Muscle of leg (tissue), 11 donors: ENCODE data around the gene ALDH3B2. TPM values are rescaled to one million over a fixed set of nuclear protein-coding genes. Genes with fewer than 3 reads are reported as not detected.

Source experiments
- DNase-seq: peaks from one replicate; pipeline ENCODE4 v3.0.0; 2013
- H3K27ac ChIP-seq: one replicate; pipeline ENCODE4 v1.5.1; 2013; ENCODE audit warnings: mild to moderate bottlenecking, low read length, control low read depth
- H3K27me3 ChIP-seq: one replicate; pipeline ENCODE4 v1.6.1; 2013; ENCODE audit warnings: low read length; ENCODE audit not compliant: control insufficient read depth, insufficient read depth
- H3K36me3 ChIP-seq: one replicate; pipeline ENCODE4 v1.6.1; 2013; ENCODE audit warnings: low read length; ENCODE audit not compliant: control insufficient read depth, insufficient read depth
- H3K4me1 ChIP-seq: one replicate; pipeline ENCODE4 v1.6.1; 2013; ENCODE audit warnings: low read length; ENCODE audit not compliant: control insufficient read depth, insufficient read depth
- H3K4me3 ChIP-seq: one replicate; pipeline ENCODE4 v1.5.1; 2013; ENCODE audit warnings: low read length, control low read depth
- H3K9me3 ChIP-seq: replicated peaks from 2 replicates; pipeline ENCODE4 v1.6.1; 2013; ENCODE audit warnings: low read depth, low read length; ENCODE audit not compliant: control insufficient read depth
- WGBS: methylation state at CpG from one replicate; pipeline ENCODE4 v1.1.5; 2013; ENCODE audit warnings: missing lambda C conversion rate; ENCODE audit not compliant: insufficient coverage; 5-methylcytosine and 5-hydroxymethylcytosine counted together
- polyA plus RNA-seq, 8 donors: library from polyadenylated mRNA; unstranded; fragments of 120-200 nt; gene quantifications; one replicate each; pipeline versions ENCODE4 v1.2.1 to v1.2.3, GENCODE V29; 2013; ENCODE audit warnings: inconsistent platforms in 1 of 8, low replicate concordance in 1 of 8; ENCODE audit not compliant: insufficient read length in 8 of 8, insufficient read depth in 1 of 8
- total RNA-seq: library from RNA; stranded (reverse); fragments of 120-200 nt; gene quantifications from one replicate; pipeline ENCODE4 v1.2.4, GENCODE V29; 2013

Gene ALDH3B2
- total and polyA plus RNA-seq, 9 donors, result 0.09 to 4.5 (median 0.14) TPM; not detected in 4

DNA sequence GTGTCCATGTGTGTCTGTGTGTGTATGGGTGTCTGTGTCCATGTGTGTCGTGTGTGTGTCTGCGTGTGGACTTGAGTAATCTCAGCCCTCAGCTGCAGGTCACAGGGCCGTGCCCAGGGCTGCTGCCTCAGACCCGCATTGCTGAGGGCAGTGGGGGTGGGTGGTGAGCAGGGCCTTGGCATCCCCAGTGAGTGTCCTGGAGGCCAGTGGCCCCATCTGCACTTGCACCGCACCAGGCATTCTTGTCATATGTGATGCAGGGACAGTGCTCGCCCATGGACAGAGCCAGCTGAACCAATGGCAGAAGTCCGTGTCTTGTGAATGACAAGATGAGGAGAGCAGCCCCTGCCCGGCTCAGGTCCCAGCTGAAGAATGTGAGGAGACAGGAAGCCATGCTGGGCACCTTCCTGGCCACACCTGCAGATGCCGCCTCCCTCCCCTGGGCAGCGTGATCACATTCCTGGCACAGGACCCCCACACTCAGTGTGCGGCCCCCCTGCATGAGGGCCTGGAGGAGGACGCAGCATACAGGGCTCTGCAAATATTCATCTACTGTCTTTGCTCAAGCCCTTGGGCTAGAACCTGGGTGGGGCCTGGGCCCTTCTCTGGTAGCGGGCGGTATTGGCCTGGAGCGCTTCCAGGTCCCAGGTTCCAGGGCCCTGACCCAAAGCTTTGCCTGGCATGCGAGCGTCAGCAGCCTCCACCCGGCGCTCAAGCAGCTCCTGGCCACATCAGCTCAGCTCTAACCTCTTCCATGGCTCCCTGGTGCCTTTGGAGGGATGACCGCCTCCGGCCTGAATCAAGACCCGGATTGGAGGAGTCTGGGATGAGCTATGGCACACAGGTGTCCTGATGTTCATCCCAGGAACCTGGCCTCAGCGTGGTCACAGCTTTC lies 3.9 kb downstream of the ALDH3B2 start:
- no peaks in the 10 kb centered on the region for H3K4me1 ChIP-seq
- WGBS, result 75% methylated on average over 21 of the region's 23 CpGs

DNA sequence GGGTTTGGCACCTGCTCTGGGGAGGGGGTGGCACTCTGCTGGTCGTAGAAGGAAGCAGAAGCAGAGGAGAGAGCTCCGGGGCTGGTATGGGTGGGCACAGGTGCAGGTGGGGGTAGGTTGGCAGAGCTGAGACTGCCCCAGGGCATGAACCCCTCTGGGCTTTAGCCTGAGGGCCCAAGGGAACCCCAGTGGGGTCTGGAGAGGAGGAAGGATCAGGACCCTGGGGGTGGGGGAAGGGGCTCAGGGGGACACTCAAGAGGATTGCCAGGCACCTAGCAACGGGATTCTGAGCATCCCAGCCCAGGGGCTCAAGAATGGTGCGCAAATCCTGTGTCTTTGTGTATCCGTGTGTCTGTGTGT lies 6.3 kb downstream of the ALDH3B2 start:
- H3K4me1 ChIP-seq, result no peaks in the 10 kb centered on the region
- H3K27ac ChIP-seq, result no peak overlapping the region
- 44% methylated on average over 3 of the region's 5 CpGs for WGBS
- DNase-seq, result no peak
- H3K9me3 ChIP-seq, result no peaks in the 10 kb centered on the region
- H3K27me3 ChIP-seq, result peaks cover 3% of the 10 kb centered on the region
- H3K4me3 ChIP-seq, result no peak overlapping the region
- no peaks in the 10 kb centered on the region for H3K36me3 ChIP-seq

More for the DNA sequence above, 3.9 kb downstream of the ALDH3B2 start:
- no peak for DNase-seq
- H3K27ac ChIP-seq, result no peak overlapping the region
- H3K4me3 ChIP-seq, result no peak overlapping the region
- H3K27me3 ChIP-seq, result peaks cover 18% of the 10 kb centered on the region
- no peaks in the 10 kb centered on the region for H3K36me3 ChIP-seq
- H3K9me3 ChIP-seq, result no peaks in the 10 kb centered on the region

DNA sequence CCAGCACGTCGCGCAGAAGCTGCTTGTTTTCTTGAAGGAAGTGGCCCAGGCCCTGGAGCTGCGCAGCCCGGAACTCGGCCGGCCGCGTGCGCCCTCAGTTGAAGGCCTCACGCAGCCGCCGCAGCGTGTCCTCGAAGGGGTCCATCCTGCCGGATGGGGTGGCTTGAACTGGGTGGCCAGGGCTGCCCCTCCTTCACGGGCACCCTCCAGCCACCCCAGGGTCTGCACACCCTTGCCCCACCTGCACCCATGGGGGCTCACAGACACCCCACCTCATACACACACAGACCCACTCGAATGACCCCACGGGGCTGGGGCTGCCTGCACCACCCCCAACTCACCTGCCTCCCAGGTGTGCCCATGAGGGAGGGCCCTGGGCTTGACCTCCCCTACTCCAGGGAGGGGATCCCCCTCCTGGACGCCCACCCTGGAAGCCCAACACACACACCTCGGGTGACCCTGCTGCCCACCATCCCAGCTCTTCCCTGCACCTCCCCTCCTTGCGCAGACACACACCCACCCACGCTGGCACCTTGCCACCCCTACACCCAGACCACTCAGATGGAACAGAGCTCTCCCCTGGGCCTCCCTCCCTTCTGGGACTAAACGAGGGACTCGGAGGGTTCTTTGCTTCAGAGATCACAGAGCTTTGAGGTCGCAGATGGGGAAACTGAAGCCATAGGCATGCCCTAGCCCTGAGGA lies 6.8 kb downstream of the ALDH3B2 start:
- peaks cover 3% of the 10 kb centered on the region for H3K27me3 ChIP-seq
- no peaks in the 10 kb centered on the region for H3K36me3 ChIP-seq
- H3K9me3 ChIP-seq, result no peaks in the 10 kb centered on the region
- no peak for DNase-seq
- H3K27ac ChIP-seq, result no peak overlapping the region
- 86% methylated on average over 20 of the region's 26 CpGs for WGBS
- no peak overlapping the region for H3K4me3 ChIP-seq
- no peaks in the 10 kb centered on the region for H3K4me1 ChIP-seq

DNA sequence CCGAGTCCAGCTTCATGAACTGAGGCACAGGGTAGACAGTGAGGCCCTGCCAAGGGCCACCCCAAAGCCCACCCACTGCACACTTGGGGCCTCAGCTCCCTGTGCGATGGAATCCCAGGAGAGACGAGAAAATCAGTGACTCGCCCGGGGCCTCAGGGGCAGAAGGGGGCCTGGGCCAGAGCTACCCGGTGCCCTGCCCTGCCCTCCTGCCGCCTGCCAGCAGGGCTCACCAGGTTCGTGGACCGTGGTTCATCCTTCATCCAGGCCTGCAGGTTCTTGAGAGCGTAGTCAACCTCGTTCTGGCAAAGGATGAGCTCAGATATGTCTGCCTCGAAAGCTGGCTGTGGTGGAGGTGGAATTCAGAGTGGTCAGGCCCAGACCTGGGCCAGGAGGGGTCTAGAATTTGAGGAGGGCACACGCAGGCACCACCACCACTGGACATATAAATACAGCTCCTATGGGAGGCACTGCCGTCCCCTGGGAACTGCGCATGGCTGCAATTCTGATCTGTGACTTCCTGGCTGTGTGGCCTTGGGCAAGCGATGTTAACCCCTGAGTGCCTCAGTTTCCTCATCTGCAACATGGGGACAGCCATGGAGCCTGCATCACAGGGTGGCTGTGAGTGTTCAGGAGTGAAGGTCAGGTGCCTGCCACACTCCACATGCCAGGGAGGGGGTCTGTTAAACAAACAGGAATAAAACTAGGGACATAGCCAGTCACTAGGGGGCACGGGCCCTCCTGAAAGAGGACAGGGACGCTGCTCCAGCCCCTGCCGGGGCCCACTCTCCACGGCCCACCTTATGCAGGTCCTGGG lies 7.5 kb downstream of the ALDH3B2 start:
- Histone ChIP-seq H3K4me3 (no peak overlapping the region), H3K9me3 (no peaks in the 10 kb centered on the region), H3K36me3 (no peaks in the 10 kb centered on the region), H3K27ac (no peak overlapping the region), H3K4me1 (no peaks in the 10 kb centered on the region), H3K27me3 (peaks cover 3% of the 10 kb centered on the region)
- DNase-seq, result no peak
- 63% methylated on average over 16 of the region's 20 CpGs for WGBS

GRCh38 chr11:67666303-67666645 lies 8.1 kb downstream of the ALDH3B2 start:
- 82% methylated on average over 11 of the region's 11 CpGs for WGBS
- no peaks in the 10 kb centered on the region for H3K36me3 ChIP-seq

DNA sequence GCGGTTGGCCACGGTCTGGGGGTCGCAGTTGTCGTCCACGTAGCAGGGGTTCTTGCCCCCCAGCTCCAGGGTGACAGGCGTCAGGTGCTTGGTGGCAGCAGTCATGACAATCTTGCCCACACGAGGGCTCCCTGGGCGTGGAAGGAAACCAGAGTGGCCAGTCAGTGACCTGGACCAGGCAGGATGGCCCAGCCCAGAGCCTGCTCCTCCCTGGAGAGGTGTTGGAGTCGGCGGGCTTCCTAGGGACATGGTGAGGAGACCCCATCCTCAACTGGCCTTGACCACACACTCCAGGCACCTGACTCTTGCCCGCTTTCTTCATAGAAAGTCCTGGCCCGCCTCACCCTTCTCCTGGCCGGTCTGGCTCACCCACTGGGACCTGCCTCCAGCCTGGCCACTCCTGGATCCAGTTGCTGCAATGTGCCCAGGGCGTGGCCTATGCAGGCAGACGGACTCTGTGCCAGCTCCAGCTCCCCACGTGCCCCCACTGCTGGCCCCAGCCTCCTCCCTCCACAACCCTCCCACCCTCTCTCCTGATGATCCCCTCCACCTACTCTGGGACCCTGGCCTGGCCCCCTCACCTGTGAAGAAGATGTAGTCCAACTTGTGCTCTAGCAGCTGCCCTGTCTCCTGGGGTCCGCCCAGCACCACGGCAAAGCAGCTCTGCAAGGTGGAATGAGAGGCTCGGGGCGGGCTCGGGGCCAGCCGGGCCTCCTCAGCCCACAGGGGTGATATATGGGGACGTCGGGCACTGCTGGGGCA lies 8.7 kb downstream of the ALDH3B2 start:
- Histone ChIP-seq H3K4me3 (no peak overlapping the region), H3K4me1 (no peaks in the 10 kb centered on the region), H3K9me3 (no peaks in the 10 kb centered on the region), H3K27ac (no peak overlapping the region), H3K27me3 (no peaks in the 10 kb centered on the region), H3K36me3 (no peaks in the 10 kb centered on the region)
- WGBS, result 80% methylated on average over 24 of the region's 24 CpGs
- DNase-seq, result no peak

More at GRCh38 chr11:67666303-67666645, 8.1 kb downstream of the ALDH3B2 start:
- H3K27me3 ChIP-seq, result peaks cover 3% of the 10 kb centered on the region
- H3K9me3 ChIP-seq, result no peaks in the 10 kb centered on the region
- no peak for DNase-seq
- H3K27ac ChIP-seq, result no peak overlapping the region
- no peak overlapping the region for H3K4me3 ChIP-seq
- no peaks in the 10 kb centered on the region for H3K4me1 ChIP-seq

DNA sequence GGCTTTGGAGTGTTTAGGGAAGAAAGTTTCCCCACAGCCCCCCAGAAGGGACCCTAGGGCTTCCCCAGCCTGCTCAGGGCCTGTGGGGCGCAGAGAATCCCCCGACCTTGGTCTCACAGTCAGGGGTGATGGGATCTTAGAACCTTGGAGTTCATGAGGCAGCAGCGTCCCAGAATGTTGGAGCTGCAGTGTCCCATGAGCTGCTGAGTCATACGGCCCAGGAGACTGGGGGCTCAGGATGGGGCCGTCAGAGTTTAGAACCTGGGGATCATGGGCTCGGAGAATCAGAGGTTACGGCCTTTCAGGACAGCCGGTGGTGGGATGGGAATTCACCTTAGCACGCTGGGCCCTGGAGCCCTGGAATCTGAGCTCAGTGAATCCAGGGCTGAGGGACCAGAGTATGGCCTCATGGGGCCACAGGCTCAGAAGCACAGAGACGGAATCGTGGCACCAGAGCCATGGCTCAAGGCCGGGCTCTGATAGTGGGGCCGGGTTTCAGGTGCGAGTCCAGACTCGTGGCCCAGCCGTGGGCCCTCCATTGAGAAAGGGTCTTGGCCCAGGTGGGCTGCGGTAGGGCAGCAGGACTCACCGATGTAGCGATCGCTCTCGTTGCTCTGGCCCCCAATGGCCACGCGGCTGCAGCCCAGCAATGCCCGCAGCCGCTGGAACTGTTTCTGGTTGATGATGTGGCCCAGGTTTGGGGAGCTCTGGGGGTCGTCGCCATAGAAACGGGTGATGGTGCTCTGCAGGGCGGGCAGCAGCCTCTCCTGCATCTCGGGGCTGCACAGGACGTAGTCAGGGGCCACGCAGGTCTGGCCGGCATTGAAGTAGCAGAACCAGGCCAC lies 9.5 kb downstream of the ALDH3B2 start:
- no peak for DNase-seq
- WGBS, result 84% methylated on average over 33 of the region's 33 CpGs
- Histone ChIP-seq H3K27me3 (no peaks in the 10 kb centered on the region), H3K4me3 (no peak overlapping the region), H3K27ac (no peak overlapping the region), H3K9me3 (no peaks in the 10 kb centered on the region), H3K36me3 (no peaks in the 10 kb centered on the region), H3K4me1 (no peaks in the 10 kb centered on the region)

GRCh38 chr11:67664213-67664585 lies 10.2 kb downstream of the ALDH3B2 start:
- DNase-seq, result no peak
- no peak overlapping the region for H3K4me3 ChIP-seq
- H3K9me3 ChIP-seq, result no peaks in the 10 kb centered on the region
- no peaks in the 10 kb centered on the region for H3K36me3 ChIP-seq
- no peaks in the 10 kb centered on the region for H3K27me3 ChIP-seq
- H3K27ac ChIP-seq, result no peak overlapping the region
- no peaks in the 10 kb centered on the region for H3K4me1 ChIP-seq
- 86% methylated on average over 9 of the region's 16 CpGs for WGBS

GRCh38 chr11:67663532-67664212 lies 10.8 kb downstream of the ALDH3B2 start:
- H3K36me3 ChIP-seq, result no peaks in the 10 kb centered on the region
- no peaks in the 10 kb centered on the region for H3K27me3 ChIP-seq
- no peak overlapping the region for H3K4me3 ChIP-seq
- 91% methylated on average over 16 of the region's 22 CpGs for WGBS
- DNase-seq, result no peak
- H3K9me3 ChIP-seq, result no peaks in the 10 kb centered on the region
- no peaks in the 10 kb centered on the region for H3K4me1 ChIP-seq
- no peak overlapping the region for H3K27ac ChIP-seq
